ENCODE measurements around the gene ZNG1A. TPM values are rescaled to one million over a fixed set of nuclear protein-coding genes. Genes with fewer than 3 reads are reported as not detected.
"Not testable (repeated sequence)": the region's sequence is repeated elsewhere in the genome, so short reads cannot be mapped to it uniquely, and the experiment has no call there.

Gene ZNG1A
- 10 to 100 TPM; 27.7 to 40.3 (median 35.6) TPM for total RNA-seq

- TF ChIP-seq CTCF (IDR thresholded peaks at IDR 0.05; ENCODE audit: low read depth) = not testable (repeated sequence)
These were observed at the start of gene ZNG1A for GRCh38 chr9:178970-179383. ZNG1A (minus strand) TSS chr9:179056; CDS start chr9:178969, 87 bp downstream.

DNA sequence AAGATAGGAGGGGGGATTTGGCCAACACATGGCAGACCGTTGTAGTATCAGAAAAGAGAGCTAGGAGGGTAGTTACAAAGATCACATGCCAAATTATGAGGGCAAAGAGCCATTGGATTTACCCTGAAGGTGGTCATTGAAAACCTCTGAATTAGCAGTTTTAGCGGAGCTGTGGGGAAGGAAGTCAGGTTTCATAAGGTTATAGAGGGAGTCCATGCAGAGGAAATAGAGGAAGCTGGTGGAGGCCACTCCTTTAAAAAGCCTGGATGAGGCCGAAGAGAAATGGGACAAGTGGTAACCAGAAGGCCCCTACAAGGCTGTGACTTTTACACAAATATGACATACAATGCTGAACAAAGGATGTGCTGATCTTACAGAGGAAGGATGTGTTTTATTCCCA lies 49.0 kb upstream of the ZNG1A start:
- TF ChIP-seq CTCF (IDR thresholded peaks at IDR 0.05; ENCODE audit: low read depth) = no peak

GRCh38 chr9:224582-225520 lies 46.0 kb upstream of the ZNG1A start:
- no peak for TF ChIP-seq CTCF (IDR thresholded peaks at IDR 0.05; ENCODE audit: low read depth)

DNA sequence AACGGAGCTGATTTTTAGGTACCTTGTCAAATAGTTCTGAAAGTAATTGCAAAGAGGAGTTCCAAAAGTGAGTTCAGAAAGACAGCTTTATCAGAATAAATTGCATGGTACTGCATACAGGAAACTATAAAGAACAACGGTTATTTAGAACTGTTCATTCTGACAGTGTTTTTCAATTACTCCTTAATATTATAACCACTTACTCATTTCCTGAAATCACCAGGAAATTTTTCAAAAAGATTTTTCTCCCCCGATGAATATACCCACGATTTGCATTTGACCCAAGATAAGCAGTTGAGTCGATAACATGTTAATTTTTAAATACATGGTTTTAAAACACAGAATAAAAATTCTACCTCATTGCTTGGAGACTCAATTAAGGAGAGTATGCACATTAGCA lies 45.2 kb upstream of the ZNG1A start:
- no peak for TF ChIP-seq CTCF (IDR thresholded peaks at IDR 0.05; ENCODE audit: low read depth)

DNA sequence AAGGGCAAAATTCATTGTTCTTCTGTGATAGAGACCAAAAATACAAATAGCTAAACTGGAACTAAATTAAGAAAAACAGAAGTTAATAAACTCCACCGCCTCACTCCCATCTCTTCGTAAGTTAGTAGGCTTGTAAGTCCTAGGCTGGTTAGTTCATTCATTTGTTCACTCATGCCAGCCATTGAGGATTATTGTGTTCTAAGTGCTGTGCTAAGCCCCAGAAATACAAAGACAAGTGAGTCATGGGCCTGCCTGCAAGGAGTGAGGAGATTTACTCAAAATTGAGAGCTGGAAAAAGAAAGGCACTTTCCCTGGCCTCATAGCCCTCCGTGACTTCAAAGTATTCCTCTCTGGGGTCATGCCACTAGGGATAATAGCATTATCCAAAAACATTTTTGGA lies 44.3 kb upstream of the ZNG1A start:
- TF ChIP-seq CTCF (IDR thresholded peaks at IDR 0.05; ENCODE audit: low read depth) = no peak

- no peak for TF ChIP-seq CTCF (IDR thresholded peaks at IDR 0.05; ENCODE audit: low read depth)
These were observed 43.3 kb upstream of the ZNG1A start for GRCh38 chr9:221989-222776.

All from subcutaneous adipose tissue (tissue), 4 donors.